ENCODE data around the gene SMG1. TPM values are rescaled to one million over a fixed set of nuclear protein-coding genes. Genes with fewer than 3 reads are reported as not detected.
"Not testable (repeated sequence)": the region's sequence is repeated elsewhere in the genome, so short reads cannot be mapped to it uniquely, and the experiment has no call there.

SMG1 gene
- polyA plus RNA-seq, 3 donors = 7.5 to 12.6 (median 8.0) TPM

GRCh38 chr16:18938986-18939385, 12.8 kb upstream of the SMG1 start:
- H3K27ac ChIP-seq (ENCODE audit: low read depth, low read length) = no peak overlapping the region
- WGBS, 3 donors = 90 to 95% (median 95%) methylated on average over 9 of the region's 9 CpGs

DNA sequence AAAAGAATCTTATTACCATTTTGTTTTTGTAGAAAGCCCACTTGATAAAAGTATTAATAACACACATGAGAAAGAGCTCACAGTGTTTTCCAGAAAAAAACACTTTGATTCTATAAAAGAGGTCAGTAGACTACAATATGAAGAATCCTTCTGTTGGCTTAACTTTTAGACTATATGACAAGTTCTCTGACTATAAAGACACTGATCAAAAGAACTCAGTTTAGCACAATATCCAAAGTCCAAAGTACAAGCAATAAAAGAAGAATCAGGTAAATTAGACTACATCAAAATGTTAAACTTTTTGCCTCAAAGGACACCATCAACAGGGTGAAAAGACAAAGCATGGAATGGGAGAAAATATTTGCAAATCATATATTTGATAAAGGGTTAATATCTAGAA, 11.2 kb upstream of the SMG1 start:
- no peak overlapping the region for H3K27ac ChIP-seq (ENCODE audit: low read depth, low read length)

GRCh38 chr16:18936727-18937340, 10.6 kb upstream of the SMG1 start:
- no peak overlapping the region for H3K27ac ChIP-seq (ENCODE audit: low read depth, low read length)
- WGBS, 3 donors = 67 to 84% (median 74%) methylated on average over 7 of the region's 7 CpGs

- 13 to 30% (median 16%) methylated on average over 1 of the region's 1 CpG for WGBS, 3 donors
- H3K27ac ChIP-seq (ENCODE audit: low read depth, low read length) = no peak overlapping the region
Observed at GRCh38 chr16:18933501-18933900, 7.3 kb upstream of the SMG1 start.

- 57 to 65% (median 63%) methylated on average over 5 of the region's 5 CpGs for WGBS, 3 donors
Observed at GRCh38 chr16:18932243-18932987, 6.2 kb upstream of the SMG1 start.

DNA sequence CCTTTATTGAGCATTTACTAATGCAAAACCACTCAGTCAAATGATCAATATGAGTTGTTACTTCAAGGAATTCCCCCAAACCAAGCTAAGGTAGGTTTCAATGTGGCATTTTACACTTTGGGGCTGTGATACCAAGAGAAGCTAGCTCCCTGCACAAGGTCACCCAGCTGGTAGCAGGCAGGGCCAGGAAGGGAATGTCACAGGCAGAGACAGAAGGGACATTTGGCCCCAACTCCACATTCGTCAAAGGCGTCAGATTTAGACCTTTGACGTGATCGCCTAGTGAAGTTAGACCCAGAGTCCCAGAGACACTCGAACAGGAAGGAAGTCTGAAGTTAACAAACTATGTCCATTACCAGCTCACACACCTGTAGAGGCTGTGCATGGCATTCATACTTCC, 5.5 kb upstream of the SMG1 start:
- WGBS, 3 donors = 44 to 58% (median 55%) methylated on average over 5 of the region's 5 CpGs
- no peak overlapping the region for H3K27ac ChIP-seq (ENCODE audit: low read depth, low read length)

More at GRCh38 chr16:18932243-18932987, 6.2 kb upstream of the SMG1 start:
- H3K27ac ChIP-seq (ENCODE audit: low read depth, low read length) = no peak overlapping the region

DNA sequence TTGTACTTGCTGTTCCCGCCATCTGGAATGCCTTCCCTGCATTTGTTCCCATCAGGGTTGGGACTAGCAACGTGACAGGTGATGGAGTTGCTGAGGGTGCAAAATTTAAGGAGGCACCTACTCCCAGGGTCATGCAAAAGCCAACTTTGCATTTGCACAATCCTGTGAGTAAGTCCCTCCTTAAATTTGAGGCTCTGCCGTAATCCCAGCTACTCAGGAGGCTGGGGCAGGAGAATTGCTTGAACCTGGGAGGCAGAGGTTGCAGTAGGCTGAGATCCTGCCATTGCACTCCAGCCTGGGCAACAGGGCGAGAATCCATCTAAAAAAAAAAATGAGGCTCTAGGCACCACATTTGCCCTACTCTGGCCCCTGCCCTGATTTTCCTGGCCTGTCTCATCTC, 3.9 kb upstream of the SMG1 start:
- not testable (repeated sequence) for H3K27ac ChIP-seq (ENCODE audit: low read depth, low read length)
- 72 to 80% (median 73%) methylated on average over 4 of the region's 4 CpGs for whole genome bisulfite sequencing, 3 donors

DNA sequence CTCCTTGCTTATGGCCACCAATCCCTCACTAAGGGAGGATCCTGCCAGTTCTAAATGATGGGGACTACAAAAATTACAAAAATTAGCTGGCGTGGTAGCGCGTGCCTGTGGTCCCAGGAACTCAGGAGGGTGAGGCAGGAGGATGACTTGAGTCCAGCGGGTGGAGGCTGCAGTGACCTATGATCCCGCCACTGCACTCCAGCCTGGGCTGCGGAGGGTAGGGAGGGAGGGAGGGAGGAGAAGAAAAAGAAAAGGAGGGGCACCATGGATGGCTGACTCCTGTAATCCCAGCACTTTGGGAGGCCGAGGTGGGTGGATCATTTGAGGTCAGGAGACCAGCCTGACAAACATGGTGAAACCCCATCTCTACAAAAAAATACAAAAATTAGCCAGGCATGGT, 1.9 kb upstream of the SMG1 start:
- 94 to 97% (median 95%) methylated on average over 6 to 7 of the region's 7 CpGs for WGBS, 3 donors
- not testable (repeated sequence) for H3K27ac ChIP-seq (ENCODE audit: low read depth, low read length)

GRCh38 chr16:18925215-18925985, 808 bp downstream of the SMG1 start:
- H3K27ac ChIP-seq (ENCODE audit: low read depth, low read length) = peak overlapping the region; percentile 40
- WGBS, 3 donors = 0 to 1% (median 0%) methylated on average over 26 to 42 of the region's 42 CpGs

DNA sequence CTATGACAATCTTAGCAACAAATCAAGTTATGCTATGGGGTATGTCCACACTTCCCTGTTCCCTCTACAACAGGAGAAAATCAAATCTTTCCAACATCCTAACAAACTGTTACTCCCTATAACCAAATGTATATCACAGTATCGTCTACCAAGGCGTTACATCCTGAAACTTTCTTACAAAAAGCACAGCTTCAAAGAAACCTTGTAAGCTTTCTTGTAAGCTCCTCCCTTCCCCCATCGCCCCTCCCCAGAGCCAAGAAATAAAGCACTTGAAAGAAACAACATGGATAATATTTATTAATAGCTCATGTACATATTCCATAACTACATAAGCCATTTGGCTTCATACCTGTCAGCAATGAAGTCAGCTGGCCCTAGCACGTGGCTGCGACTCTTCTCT, 2.3 kb downstream of the SMG1 start:
- WGBS, 3 donors = 12 to 32% (median 24%) methylated on average over 5 of the region's 5 CpGs
- not testable (repeated sequence) for H3K27ac ChIP-seq (ENCODE audit: low read depth, low read length)

DNA sequence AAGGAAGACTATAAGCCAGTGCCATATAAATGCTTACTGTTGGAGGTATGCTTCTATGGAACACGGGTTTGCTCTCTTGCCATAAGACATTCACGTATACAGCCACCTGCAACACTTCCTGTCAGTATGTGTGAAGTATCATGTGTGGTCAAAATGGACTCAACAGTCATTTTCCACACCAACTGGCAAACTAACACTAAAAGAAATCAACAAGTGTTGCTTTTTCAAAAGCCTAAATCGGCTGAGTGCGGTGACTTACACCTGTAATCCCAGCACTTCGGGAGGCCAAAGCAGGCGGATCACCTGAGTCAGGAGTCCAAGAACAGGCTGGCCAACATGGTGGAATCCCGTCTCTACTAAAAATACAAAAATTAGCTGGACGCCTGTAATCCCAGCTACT, 3.1 kb downstream of the SMG1 start:
- 72 to 86% (median 74%) methylated on average over 8 of the region's 8 CpGs for WGBS, 3 donors

DNA sequence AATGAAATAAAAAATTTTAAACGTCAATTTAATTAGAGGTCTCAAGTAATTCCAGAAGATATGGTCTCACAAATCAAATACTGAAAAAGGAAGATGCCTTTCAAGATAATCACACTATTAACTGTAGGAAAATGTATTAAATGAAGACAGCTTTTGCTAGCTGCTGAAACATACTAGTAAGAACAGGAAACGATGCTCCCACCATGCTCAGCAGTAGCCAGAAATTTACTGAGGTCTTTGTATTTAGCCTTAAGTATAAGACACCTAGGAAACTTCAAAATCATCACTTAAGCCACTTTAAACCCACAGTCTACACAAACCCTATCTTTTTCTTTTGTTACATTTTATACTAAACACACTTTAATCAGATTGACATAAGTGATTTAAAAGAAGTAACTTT, 16.6 kb downstream of the SMG1 start:
- 48 to 63% (median 53%) methylated on average over 2 of the region's 2 CpGs for WGBS, 3 donors
- H3K27ac ChIP-seq (ENCODE audit: low read depth, low read length) = not testable (repeated sequence)

More for the DNA sequence above, 3.1 kb downstream of the SMG1 start:
- H3K27ac ChIP-seq (ENCODE audit: low read depth, low read length) = not testable (repeated sequence)

DNA sequence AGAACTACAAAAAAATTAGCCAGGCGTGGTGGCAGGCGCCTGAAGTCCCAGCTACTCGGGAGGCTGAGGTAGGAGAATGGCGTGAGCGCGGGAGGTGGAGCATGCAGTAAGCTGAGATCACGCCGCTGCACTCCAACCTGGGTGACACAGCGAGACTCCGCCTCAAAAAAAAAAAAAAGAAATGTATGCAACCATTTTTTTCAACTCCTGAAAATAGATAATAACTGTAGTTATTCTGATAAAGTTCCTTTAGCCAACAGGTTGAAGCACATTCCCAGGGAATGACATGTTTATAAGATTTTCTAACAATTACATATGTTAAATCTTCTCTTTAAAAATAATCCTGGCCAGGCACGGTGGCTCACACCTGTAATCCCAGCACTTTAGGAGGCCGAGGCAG, 17.5 kb downstream of the SMG1 start:
- H3K27ac ChIP-seq (ENCODE audit: low read depth, low read length) = not testable (repeated sequence)
- 89 to 98% (median 93%) methylated on average over 12 of the region's 12 CpGs for WGBS, 3 donors

GRCh38 chr16:18902778-18903177, 23.4 kb downstream of the SMG1 start:
- not testable (repeated sequence) for H3K27ac ChIP-seq (ENCODE audit: low read depth, low read length)
- 87 to 96% (median 89%) methylated on average over 7 of the region's 7 CpGs for WGBS, 3 donors

GRCh38 chr16:18902044-18902443, 24.2 kb downstream of the SMG1 start:
- not testable (repeated sequence) for H3K27ac ChIP-seq (ENCODE audit: low read depth, low read length)
- WGBS, 3 donors = 81 to 95% (median 83%) methylated on average over 3 of the region's 3 CpGs

DNA sequence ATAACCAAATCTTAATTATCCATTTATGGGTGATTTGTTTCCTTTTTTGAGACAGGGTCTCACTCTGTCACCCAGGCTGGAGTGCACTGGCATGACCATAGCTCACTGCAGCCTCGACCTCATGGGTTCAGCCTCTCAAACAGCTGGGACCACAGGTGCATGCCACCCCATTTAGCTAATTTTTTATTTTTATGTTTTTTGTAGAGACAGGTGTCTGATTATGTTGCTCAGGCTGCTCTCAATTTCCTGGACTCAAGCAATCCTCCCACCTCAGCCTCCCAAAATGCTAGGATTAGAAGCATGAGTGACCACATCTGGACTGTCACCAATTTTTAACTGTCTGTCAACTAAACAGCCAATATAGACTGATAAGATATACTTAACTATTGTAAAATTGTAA, 25.0 kb downstream of the SMG1 start:
- WGBS, 3 donors = 82 to 88% (median 83%) methylated on average over 1 of the region's 1 CpG

GRCh38 chr16:18884456-18884855, 41.8 kb downstream of the SMG1 start:
- H3K27ac ChIP-seq (ENCODE audit: low read depth, low read length) = not testable (repeated sequence)
- 78 to 83% (median 80%) methylated on average over 2 of the region's 2 CpGs for WGBS, 3 donors

More for the DNA sequence above, 25.0 kb downstream of the SMG1 start:
- H3K27ac ChIP-seq (ENCODE audit: low read depth, low read length) = not testable (repeated sequence)

GRCh38 chr16:18877734-18878133, 48.5 kb downstream of the SMG1 start:
- 83 to 96% (median 96%) methylated on average over 4 of the region's 4 CpGs for whole genome bisulfite sequencing, 3 donors
- H3K27ac ChIP-seq (ENCODE audit: low read depth, low read length) = not testable (repeated sequence)

DNA sequence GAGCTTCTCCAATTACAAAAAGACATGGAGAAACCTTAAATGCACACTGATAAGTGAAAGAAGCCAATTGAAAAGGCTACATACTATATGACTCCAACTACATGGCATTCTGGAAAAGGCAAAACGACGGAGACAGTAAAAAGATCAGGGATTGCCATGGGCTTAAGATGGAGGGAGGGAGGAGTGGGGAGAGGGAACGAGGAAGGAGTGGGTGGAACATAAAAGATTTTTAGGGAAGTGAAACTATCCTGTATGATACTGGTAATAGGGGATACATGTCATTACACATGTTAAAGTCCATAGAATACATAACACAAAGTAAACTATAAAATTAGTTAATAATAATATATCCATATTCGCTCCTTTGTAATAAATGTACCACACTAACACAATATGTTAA, 48.9 kb downstream of the SMG1 start:
- 74 to 88% (median 86%) methylated on average over 4 of the region's 4 CpGs for WGBS, 3 donors
- not testable (repeated sequence) for H3K27ac ChIP-seq (ENCODE audit: low read depth, low read length)

All from adipose tissue (tissue), 3 donors.